Stimulated activated CD8-positive, alpha-beta memory T cell treated with anti-CD3 and anti-CD28 coated beads, Interleukin-12 subunit alpha, Interleukin-12 subunit beta, amount 100 ng/mL, for 24 hours (primary cell): ENCODE measurements around the gene COMT.
A peak's percentile ranks its signal among the peaks of the same experiment; 100 is the strongest.
"Not testable (repeated sequence)": the region's sequence is repeated elsewhere in the genome, so short reads cannot be mapped to it uniquely, and the experiment has no call there.

Source experiments
- DNase-seq: peaks from one replicate; pipeline ENCODE4 v3.0.0-alpha.2; 2020; ENCODE audit errors: extremely low read depth

COMT gene

DNA sequence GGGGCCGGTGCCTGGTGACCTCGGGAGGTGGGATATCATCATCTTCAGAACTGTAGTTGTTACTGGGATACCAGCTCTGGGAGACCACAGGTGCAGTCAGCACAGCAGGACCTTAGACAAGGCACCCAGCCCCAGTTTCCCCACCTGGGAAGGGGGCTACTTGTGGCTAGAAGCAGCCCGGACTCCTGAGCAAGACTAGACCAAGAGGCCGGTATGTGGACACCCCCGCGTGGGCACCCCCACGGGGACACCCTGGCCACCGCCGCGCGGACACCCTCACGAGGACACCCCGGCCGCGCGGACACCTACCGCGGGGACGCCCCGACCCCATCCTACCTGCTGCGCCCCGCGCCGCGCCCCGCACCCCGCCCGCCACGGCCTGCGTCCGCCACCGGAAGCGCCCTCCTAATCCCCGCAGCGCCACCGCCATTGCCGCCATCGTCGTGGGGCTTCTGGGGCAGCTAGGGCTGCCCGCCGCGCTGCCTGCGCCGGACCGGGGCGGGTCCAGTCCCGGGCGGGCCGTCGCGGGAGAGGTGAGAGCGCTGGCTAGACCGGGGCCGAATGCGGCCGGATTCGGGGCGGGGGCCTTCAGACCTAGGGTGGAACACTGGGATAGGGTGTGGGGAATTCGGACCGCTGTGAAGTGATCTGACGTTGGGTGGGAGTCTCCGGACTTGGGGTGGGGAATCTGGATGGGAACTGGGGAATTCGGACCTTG, at the start of gene COMT, which contains the start of gene TXNRD2:
Gene COMT, plus strand, starts transcription at position 408 of the 718 bp plus-strand sequence. CDS start 20,755 bp downstream, outside the sequence.
Gene TXNRD2, minus strand, starts transcription at position 454 of the 718 bp plus-strand sequence. Its CDS starts 15 bp downstream, at position 439.
- peak; percentile 45 for DNase-seq

DNA sequence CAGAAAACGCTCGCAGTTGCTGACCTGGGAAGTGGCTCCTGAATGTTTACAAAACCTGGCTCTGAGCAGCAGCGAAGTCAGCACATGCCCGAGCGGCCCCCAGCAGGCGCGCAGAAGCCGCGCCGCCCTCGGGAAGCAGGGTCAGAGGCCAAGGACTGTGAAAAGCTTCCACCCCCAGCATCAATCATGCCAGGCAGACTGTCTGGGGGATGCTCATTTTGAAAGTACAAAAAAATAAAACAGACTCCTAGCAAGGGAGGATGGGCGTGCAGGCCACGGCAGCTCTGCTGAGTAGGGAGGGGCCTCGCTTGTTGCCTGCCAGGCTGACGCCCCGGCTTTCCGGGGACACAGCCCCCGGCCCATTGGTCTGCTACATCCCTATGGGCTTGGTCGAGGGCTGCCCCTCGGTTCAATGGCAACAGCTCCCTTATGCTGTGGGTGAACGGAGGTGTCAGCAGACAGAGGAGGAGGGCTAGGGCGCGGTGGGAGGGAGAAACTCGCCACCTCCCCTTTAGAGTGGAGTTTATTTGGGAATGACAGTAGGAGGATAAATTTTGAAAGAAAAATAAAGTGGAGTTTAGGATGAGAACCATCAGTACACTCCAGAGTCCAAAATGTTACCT, 49.2 kb upstream of the COMT start:
- no peak for DNase-seq

DNA sequence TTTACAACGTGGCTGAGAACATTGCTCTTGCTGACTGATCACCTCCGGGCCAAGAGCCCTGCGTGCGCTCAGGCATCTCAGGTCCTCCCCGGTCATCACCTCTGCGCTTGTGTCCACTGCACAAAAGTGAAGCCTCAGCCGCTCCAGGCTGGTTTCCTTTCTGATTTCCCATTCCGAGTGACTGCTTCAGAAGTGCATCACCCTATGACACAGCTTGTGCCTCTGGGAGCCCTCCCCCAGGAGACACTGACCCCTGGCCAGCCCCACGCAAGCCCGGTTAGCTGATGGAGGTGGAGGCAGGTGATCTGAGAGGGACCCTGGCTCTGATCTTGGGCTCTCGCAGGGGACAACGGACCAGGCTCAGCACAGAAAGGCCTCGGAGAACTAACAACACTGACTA, 48.6 kb upstream of the COMT start:
- DNase-seq, result no peak

DNA sequence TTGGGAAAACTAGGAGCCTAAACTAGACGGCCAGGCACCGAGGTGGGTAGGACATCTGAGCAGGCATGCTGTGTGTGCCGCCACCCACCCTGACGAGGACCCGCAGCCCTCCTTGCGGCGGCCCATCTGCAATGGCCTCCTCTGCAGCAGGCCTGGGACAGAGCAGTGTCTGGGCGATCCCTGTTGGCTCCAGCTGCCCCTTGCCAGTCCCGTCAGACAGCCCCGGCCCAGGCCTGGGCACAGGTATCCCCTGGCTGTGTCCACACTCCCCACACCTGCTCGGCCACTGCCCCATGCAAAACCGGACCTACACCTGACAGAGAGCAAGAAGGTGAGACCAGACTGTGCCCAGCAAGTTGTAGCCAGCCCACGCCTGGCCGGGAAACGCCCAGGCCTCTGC, 48.2 kb upstream of the COMT start:
- DNase-seq, result no peak

DNA sequence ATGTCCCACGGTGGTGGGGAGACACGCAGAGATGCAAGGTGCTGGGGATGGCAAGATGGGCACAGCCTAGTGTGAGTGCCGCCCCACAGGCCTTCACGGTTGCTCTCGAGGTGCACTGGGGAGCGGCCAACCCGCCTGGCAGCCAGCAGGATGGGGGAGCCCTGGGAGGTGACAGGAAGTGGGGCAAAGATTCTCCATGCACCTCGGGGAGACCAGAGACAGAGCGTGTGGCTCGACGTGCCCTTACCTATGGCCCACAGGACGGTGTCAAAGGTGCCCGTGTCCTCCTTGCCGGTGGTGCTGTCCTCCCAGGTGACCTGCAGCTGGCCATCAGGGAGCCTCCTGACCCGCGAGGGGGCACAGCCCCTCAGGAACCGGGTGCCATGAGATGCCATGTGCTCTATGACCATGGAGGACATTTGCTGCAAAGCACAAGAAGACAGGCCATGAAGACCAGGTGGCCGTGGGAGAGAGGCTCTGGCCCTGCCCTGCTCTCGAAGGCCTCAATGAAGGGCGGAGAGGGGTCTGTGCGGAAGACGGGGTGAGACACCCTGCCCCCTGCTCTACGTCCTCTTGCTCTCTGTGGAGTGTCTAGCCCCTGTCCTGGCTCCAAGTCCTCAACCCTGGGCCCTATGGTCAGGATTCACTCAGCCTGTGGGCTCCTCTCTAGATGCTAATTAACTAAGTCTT, 46.3 kb upstream of the COMT start:
- DNase-seq, result no peak

DNA sequence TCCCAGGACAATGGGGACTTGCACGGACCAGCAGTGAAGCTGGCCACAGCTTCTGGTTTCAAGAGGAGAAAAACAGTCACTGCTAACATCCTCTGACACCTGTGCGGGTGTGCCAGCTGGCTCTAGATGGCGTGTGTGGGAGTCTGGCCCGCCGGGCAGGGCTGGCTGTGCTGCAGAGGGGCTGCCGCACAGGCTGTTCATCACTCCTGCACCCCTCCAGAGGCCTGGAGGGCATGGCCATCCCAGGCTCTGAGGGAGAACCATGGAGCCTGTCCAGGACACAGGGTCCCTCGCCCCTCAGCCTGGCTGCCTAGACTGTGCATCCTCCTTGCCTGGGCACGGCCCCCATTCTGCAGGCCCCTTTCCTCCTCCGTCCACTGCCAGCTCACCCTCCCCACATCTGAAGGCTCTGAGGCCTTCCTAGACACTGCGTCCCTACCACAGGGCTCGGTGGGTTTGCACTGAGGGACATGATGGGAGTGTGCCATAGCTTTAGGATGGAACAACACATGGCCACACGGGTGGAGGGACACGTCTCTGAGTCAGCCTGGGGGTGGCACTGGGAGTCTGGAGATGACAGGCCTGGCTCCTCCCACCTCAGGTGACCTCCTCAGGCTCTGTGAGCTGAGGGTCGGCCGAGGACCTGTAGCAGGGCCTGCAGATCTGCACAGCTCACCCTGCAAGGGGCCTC, 44.8 kb upstream of the COMT start:
- no peak for DNase-seq

DNA sequence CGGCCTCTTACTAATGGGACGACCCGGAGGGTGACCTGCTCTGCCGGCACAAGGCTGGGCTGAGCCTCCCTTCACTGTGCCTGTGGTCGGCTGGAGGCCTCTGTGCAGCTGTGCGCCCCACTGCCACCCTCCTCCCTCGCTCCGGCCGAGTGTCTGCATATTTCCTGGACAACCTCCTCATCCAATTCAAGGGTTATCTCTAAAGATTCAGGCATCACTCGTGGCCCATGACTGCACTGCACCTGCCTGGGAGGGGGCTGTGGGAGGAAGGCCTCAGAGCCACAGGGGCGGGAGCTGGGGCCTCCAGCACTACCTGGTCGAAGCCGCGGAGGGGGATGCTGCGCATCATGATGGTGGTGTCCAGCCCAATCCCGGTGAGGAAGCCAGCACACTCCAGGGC, 43.8 kb upstream of the COMT start:
- no peak for DNase-seq

DNA sequence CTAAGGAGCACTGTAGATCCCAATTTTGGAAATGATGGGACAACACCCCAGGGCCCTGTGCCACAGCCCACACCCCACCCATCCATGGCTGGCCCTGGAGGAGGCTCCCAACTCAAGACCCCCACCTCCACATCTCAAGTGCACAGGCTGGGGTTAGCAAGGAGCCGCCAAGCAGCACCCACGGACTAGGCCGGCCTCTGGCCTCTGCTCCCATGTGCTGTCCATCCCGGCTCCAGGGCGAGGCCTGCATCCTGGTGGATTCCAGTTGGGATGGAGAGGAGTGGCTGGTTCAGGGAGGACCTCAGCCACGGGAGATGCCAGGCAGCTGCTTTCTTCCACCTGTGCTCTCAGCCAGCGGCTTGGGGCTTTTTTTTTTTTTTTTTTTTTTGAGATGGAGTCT, 43.4 kb upstream of the COMT start:
- no peak for DNase-seq

DNA sequence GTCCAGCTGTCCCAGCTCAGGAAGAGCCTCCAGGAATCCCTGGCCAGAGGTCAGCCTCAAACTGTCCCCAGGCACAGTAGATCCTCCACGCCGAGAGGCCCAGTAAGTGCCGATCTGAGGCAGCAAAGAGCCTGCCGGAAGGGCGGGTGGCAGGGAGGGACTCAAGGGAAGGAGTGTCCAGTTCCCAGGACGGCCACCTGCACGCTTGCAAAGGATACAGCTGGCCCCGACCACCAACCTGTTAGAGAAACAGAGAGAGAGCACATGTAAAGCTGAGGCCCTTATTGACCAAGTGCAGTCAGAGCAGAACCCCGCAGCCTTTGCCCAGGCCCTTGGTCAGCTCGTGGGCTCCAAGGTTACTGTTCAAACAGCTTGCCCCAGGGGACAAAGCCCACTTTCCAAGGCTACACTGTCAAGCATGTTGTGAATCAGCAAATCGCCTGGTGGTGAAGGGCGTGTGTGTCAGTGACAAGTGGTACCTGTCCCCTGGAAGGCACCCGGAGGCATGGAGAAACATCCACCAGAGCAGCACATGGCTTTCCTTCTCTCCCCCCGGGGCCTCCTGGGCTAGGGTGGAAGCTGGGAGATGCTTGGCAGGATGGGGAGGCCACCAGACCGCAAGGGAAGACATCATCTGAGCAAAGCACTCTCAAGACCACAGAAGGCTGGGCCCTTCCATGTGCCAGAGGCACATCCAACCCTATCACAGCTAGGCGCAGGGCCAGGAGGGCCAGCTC, 42.6 kb upstream of the COMT start:
- DNase-seq, result no peak

DNA sequence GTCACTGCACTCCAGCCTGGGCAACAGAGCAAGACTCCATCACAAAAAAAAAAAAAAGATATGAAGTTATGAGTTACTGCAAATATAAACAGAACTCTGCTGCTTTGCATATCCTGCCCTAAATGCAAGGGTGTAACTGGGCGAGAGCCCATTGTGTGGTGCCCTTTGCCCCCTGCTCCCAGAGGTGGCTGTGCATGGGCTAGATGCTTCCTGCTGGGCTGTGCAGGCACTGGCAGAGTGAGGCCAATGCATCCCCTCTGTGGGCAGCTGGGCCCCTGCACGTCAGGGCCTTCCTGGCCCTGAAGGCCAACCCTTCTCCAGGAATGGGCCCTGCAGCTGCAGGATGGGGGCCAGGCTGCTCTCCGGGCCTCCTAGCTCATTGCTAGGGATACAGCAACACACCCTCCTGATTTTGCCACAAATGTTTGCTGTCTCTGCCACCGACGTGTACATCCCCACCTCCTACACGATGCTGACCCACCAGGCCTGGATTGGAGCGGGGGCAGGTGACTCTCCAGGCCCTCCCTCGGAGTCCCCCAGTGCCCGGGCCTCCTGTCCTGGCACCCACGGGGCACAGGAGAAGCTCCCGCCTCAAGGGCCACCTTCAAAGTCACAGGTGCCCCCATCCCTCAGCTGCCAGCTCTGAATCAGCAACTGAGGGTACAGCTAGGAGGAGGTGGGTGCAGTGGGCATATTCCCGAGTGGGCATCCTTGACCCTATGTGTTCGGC, 40.7 kb upstream of the COMT start:
- DNase-seq, result no peak

DNA sequence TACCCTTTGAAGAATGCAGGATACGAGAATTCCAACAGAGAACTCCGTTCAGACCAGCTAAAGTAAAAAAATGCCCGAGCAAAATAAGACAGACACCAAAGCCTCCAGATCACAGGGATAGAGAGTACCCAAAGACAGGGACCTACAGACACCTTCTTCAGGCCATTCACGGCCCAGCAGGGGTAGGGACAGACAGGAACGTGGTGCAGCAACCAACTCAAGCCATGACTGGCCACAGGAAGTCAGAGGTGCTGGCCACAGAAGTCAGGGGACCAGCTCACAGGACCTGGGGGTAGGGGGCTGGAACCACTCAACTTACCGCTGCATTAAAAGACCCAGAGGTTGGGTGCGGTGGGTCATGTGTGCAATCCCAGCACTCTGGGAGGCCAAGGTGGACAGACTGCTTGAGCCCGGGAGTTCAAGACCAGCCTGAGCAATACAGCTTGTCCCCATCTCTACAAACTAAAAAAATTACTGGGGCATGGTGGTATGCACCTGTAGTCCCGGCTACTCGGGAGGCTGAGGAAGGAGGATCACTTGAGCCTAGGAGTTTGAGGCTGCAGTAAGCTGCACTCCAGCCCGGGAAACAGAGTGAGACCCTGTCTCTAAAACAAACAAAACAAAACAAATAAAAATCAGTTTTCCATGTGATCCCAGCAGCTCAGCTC, 39.9 kb upstream of the COMT start:
- DNase-seq, result no peak

DNA sequence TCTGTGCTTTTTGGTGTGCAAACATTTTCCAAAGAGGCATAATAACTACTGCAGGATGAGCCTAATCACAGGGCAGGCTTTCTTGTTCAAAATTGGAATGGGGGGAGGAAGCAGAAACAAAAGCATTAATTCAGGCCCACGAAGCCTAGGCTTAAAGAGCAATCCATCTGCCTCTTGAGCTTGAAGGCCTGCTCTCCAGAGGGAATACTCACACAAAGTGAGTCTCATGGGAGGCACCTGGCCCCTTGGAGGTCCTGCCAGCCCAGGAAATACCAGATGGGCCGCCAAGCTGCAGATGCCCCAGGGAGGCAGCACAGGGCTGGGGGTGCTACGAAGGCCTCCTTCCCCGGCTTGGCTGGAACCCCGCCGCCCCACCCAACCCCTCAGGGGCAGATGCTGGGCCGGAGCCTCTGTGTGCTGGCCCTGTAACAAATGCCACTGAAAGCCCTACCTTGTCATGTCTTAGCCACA, 39.3 kb upstream of the COMT start:
- DNase-seq, result no peak

DNA sequence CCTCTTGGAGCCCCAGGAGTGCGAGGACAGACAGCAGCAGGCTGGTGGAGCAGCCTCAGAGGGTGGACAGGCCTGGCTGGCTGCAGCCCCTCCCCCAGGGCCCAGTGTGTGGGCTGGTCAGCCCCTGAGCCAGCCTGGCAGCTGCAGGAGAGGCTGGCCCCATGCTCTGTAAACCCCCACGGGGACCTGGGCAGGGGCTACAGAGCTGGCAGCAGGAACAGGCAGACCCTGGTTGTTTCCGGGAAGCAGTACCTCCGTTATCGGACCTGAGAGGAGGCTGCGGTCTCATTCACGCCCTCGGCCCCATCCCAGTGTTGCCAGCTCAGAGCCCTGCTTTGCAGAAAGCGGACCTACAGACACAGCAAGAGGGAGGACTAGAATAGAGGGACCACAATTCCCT, 38.5 kb upstream of the COMT start:
- no peak for DNase-seq

DNA sequence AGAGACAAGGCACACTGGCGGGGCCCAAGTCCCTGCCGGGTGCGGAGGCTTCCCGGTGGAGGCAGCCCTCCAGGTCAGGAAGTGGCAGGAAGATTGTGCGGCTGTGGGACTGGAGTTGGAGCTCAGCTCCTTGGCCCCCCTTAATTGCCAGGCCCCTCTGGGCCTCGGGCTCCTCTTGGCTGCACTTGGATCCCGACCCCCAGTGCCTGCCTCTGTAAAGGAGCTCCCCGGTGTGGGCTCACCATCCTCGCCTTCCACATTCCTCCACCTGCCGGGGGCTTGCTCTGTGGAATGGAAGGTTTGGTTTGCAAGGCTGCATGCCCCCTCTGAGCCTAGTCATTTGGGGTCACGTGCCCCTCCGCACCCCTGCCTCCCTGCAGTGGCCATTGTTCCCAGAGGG, 38.1 kb upstream of the COMT start:
- DNase-seq, result no peak

DNA sequence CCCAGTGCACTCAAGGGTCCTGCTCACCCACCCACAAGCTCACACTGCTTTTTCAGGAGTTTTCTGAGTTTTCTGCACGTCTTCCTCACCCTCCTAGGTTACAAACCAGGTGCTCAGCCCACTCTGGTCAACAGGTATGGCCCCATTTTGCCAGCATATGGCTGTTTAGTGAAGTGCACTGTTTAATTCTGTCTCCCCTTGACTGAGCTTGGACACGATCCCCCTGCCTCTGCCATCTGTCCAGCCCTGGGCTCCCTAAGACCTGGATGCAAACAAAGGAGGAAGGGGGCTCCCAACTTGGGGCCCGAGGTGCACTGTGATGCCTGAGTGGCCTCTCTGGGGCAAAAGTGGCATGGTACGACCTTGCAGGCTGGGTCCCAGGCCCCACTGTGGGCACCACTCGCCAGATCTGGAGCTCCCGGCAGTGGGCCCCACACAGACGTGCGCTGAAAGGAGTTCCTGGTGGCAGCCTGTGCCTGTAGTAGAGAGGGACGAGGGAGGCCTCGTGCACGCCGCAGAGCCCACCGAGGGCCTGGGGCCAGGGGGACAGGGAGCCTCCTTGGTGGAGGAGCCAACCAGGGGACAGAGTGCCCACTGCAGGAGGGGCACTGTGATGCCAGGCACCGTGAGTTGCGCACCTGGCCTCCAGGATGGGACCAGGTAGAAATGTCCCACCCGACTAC, 37.3 kb upstream of the COMT start:
- DNase-seq, result no peak

DNA sequence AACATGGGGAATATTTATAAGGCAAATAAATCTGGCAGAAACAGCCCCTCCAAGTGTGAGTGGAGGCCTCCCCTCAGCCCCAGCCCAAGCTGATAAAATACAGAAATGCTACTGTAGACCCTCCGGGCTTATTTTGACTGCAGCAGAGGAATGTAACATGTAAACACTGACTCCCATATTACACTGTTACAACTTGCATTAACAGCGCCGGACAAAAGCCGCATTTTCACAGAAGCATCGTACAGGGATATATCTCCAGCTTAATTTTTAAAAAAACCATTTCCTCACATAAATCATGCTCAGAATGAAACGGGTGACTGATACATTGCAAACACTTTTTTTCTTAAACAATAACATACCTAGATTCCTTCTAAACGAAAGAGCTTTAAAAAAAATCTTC, 36.6 kb upstream of the COMT start:
- no peak for DNase-seq

DNA sequence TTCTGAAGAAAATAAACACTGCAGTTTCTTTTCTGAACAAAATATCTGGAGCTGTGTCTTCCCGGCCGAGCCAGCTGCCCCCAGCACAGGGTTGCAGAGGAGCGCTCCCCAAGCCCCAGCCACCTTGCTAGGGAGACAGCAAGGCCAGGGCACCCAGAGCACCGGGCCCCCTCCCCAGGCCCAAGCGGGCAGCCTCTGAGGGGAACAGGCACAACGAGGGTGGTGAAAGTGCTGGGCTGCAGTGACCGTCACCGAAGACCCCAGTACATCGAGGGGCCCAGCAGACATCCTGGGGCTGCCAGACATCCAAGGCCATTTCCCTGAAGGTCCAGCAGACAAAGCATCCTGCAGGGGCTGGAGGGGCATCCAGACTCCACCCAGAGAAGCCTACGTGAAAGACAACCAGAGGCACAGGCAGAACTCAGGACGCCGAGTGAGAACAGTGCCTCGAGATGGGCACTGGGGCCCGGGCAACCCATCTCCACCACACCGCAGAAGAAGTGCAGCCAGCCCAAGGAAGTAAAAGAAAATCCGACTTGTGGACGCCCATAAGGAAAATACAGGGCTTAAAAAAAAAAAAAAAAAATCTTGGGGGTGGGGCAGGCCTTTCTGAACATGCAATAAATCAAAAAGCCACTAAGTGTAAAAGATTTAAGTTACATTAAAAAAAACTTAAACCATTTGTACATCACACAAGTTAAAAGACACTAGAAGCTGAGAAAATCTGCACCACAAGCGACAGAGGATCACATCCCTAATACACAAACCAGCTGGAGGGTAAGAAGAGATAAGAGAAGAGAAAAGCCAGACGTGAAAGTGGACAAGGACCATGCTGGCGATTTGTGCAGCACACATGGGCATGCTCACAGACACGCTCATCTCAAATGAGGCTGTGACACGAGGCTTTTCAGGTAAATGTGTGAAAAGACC, 36.0 kb upstream of the COMT start:
- DNase-seq, result no peak

DNA sequence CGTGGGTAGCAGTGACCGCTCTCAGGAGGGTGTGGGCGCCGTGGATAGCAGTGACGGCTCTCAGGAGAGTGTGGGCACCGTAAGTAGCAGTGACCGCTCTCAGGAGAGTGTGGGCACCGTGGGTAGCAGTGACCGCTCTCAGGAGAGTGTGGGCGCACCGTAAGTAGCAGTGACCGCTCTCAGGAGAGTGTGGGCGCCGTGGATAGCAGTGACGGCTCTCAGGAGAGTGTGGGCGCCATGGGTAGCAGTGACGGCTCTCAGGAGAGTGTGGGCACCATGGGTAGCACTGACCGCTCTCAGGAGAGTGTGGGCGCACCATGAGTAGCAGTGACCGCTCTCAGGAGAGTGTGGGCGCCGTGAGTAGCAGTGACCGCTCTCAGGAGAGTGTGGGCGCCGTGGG, 34.7 kb upstream of the COMT start:
- not testable (repeated sequence) for DNase-seq

DNA sequence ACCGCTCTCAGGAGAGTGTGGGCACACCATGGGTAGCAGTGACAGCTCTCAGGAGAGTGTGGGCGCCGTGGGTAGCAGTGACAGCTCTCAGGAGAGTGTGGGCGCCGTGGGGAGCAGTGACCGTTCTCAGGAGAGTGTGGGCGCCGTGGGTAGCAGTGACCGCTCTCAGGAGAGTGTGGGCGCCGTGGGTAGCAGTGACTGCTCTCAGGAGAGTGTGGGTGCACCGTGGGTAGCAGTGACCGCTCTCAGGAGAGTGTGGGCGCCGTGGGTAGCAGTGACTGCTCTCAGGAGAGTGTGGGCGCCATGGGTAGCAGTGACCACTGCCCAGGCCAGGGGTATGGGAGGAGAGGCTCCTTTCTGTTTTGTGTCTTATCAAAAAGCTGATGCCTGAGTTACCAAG, 33.7 kb upstream of the COMT start:
- not testable (repeated sequence) for DNase-seq
